Measurements from ENCODE around the gene NGFR.

Gene NGFR, protein sequence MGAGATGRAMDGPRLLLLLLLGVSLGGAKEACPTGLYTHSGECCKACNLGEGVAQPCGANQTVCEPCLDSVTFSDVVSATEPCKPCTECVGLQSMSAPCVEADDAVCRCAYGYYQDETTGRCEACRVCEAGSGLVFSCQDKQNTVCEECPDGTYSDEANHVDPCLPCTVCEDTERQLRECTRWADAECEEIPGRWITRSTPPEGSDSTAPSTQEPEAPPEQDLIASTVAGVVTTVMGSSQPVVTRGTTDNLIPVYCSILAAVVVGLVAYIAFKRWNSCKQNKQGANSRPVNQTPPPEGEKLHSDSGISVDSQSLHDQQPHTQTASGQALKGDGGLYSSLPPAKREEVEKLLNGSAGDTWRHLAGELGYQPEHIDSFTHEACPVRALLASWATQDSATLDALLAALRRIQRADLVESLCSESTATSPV

DNA sequence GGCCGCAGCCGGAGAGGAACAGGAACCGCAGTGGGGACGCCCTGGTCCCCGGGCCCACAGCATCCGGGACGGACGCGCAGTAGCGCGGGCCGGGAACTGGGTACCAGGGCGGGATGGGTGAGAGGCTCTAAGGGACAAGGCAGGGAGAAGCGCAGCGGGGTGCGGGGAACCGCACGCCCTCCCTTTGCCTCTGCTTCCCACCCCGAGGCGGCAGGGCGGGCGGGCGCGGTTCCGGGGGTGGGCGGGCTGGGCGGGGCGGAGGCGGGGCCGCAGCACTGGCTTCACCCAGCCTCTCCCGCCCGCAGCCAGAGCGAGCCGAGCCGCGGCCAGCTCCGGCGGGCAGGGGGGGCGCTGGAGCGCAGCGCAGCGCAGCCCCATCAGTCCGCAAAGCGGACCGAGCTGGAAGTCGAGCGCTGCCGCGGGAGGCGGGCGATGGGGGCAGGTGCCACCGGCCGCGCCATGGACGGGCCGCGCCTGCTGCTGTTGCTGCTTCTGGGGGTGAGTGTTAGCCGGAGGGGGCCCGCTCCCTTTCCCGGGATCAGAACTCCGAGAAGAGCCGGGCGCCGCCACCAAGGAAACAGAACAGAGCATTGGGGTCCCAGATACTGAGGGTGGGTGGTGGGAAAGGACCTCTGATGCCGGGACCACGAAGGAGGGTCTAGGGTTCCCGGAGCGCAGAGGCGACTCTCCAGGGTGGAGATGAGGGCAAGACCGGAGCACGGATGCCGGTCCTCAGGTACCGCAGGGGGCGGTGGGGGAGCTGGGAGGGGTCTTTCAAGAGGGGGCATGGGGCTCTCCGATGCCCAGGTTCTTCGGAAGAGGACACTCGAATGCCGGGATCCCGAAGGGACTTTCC lies at the start of gene NGFR:
Gene NGFR (plus strand): TSS at position 308 of the 856 bp plus-strand sequence. CDS start 125 bp downstream, at position 433.
- peak within 1 kb of the TSS; percentile 48 for H3K4me3 ChIP-seq (ENCODE audit: low read depth, low read length)

DNA sequence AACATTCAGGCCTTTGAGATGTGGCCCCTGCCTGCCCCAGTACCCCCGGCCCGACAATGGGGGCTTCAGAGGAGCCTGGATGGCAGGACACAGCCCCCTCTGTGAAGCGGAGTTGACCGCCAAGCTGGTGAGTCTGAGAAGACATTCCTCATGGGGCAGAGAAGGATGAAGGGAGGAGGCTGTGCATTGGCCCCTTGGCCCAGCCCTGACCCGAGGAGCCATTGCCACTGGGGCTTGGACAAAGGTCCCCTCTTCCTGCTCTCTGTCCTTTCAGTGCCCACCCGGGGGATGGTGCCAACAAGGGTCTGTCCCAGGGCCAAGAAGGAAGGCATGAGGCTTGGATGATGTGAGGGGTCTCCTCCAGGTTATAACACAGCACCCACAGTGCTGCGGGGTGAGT lies 49.5 kb upstream of the NGFR start:
- H3K4me3 ChIP-seq (ENCODE audit: low read depth, low read length), result no peak overlapping the region

DNA sequence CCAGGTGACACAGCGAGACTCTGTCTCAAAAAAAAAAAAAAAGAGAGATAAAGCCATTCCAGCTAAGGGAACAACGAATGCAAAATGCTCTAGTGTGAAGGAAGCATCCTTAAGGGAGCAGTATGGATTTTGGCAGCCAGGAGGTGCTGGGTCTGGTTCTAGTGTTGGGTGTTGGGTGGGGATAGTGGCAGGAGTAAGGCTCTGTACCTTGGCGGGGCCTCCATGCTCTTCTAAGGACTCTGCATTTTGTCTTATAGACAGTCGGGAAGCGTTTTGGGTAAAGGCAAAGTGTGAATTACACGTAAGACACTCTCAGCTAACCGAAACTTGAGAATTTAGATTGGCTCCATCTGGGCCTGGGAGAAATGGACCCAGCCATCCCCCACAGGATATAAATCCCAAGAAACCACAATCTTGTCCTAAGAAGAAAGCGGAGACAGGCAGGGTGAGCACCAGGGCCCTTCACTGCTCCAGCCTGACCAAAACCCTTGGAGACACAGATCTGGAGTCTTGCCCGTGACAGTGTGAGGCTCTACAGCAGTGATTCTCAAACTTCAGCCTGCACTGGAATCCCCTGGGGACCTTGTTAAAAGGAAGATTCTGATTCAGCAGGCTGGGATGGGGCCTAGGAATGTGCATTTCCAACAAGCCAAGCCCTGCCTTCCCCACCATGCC lies 47.3 kb upstream of the NGFR start:
- no peak overlapping the region for H3K4me3 ChIP-seq (ENCODE audit: low read depth, low read length)

DNA sequence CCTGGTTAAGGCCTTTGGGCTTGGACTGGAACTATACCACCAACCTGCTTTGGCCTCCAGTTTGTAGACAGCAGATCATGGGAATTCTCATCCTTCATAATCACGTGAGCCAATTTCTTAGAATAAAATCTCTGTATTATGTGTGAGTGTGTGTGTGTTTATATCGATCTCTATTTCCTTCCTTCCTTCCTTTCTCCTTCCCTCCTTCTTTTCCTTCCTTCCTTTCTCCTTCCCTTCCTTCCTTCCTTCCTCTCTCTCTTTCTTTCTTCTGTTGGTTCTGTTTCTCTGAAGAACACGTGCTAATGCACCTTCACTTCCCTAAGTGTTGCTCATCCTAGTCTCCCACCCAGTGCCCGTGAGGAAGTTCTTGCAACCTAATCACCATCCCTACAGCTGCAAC lies 44.9 kb upstream of the NGFR start:
- H3K4me3 ChIP-seq (ENCODE audit: low read depth, low read length), result no peak overlapping the region

DNA sequence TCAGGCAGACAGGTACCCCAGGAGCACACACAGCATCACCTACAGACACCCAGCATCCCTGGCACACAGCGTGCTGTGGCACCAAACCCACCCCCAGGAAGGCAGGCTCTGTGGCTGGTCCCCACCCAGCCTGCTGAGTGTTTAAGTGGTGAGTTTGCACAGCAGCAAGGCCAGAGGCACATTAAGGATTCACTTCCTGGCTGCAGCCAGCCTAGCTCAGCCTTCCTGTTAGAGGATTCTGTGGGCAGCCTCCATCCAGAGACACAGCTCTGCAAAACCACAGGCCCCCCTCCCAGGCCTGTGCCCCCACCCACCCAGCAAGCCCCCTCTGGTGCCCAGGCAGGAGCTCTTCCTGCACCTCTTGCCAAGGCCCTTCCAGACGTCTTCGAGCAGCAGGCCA lies 44.4 kb upstream of the NGFR start:
- H3K4me3 ChIP-seq (ENCODE audit: low read depth, low read length), result no peak overlapping the region

DNA sequence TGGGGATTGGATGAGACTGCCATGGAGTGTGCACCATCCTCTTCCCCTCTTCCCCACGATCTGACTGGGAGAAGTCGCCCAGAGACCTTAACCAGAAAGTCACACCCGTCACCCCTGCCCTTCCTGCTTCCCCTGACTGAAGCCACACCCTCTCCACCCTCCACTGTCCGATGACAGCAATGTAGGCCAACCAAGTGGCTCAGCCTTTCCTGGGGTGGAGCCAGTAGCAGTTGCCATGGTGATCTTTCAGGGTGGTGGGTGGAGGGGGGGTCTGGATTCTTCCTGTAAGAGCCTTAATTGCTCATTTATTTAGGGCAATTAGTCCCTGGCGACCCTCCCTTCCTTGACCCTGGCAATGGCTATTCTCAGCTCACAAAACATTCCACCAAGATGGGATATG lies 42.9 kb upstream of the NGFR start:
- H3K4me3 ChIP-seq (ENCODE audit: low read depth, low read length), result no peak overlapping the region

DNA sequence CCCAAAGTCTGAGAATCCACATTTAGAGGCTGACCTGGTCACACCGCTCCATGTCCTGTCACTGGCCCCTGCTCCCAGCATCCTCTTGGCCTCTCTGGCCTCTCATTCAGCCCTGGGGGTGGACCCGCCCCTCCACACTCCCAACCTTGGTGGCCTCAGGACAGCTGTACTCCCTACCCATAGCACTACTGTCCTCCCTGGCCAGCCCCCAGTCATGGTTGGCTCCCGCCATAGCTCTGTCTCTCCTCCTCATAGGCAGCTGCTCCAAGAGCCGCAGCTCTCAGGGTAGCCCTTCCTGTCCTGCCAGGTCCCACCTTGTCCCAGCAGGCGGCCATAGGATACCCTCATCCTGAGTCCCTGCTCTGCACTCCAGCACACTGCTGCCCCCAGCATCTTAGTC lies 42.4 kb upstream of the NGFR start:
- no peak overlapping the region for H3K4me3 ChIP-seq (ENCODE audit: low read depth, low read length)

DNA sequence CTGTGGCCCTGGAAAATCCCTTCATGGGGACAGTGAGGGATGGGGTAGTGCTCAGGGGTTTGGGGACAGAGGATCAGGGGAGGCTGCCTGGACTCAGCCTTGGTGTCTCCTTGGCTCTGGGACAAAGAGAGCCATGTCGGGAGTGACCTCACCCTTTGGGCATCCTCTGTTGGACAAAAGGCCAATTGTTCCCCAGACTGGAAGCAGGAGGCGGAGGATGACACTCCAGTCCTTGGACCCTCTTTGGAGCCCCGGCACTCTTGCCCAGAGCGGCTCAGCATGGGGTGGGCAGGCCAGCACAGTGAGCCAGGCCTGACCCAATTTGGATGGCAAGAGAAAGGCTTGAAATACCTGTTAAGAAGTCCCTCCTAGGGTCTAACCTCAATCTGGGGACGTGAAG lies 41.0 kb upstream of the NGFR start:
- H3K4me3 ChIP-seq (ENCODE audit: low read depth, low read length), result no peak overlapping the region

DNA sequence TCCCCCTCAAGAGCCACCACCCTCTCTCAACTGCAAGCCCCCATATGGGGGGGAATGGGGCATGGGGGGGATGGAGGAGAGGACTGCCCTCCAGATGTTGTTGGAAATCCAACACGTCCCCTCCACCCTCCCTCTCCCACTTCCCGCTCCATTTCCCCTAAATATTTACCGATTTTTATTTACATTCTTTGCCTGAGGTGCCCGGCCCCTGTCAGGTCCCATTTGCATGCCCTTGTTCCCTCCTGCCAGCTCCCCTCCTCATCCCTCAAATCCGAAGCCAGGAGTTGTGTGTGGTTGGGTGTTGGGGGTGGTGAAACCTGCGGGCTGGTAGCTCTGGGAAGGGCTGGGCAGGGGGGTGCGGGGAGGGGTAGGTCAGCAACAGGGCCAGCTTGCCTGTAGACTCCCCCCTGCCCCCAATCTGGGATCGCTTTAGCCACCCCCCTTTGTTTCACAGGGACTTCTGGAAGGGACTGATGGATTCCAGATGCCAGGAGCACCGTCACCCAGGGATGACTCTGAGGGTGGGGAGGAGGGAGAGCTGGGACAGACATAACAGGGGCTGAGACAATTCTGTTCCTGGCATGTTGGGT lies 39.7 kb upstream of the NGFR start:
- no peak overlapping the region for H3K4me3 ChIP-seq (ENCODE audit: low read depth, low read length)

DNA sequence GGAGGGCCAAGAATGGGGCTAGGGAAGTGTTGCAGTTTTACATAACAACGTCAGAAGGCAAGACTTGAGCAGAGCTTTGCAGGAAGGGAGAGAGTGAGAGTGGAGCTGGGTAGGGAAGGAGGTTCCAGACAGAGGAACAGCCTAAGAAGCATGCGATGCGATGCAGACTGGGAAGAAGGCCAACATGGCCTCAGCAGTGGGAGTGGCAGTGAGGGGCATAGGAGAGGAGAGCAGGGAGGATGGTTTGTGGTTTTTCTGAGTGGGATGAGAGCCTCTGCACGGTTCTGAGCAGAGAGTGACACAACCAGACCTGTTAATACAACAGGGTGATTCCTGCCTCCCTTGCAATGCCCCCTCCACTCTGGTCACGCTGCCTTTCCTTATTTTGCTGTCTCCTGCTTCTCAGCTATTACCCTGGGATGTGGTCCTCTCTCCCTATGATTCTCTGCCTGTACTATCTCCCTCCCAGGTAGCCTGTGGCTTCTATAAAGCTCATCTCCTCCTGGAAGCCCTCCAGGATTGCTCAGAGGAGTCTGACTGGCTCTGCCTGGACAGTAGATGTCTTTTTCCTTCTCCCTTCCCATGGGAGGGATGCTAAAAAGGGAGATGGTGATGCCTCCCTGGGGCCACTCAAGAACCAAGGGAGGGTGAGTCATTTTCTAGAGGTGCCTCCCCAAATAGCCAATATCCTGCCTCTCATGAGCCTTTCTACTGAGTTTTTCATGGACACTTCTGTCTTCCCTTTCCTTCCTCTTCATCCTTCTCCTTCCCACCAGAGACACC lies 38.7 kb upstream of the NGFR start:
- no peak overlapping the region for H3K4me3 ChIP-seq (ENCODE audit: low read depth, low read length)

DNA sequence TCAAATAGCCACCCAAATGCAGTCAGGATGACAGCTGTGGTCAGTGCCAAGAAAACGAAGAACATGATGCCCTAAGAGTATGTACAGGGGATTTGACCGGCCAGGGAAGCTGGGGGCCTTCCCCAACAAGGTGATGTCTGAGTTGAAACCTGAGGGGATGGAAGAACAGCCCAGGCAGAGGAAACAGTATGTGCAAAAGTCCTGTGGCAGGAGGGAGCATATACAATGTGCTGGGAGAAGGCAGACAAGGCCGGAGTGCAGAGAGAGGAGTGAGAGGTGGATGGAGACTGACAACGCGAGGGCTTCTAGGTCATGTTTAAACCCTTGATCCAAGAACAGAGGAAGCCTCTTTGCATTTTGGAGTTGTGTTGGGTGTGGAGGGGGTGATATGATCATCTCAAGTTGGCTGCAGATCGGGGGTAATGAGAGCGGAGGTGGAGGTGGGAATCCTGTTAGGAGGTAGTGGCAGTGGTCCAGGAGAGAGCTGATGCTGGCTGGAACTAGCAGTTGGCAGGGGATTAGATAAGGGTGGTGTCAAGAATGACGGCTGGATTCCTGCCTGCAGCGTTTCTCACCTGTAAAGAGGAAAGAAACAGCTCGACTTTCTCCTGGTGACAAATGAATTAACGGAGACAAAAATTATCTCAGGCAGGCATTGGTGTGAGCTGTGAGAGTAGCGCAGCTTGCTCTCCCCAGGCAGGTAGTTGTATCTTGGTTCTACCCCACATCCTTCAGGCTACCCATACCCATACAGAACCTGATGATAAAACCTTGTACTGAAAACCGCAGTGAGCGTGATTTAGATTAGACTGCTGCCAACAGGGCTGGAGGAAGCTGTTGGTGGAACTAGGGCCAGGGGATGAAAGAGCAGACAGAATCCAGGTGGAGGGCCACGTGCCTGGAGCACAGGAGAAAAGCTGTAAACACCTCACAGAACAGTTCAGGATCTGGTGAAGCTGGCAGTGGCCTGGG lies 37.2 kb upstream of the NGFR start:
- no peak overlapping the region for H3K4me3 ChIP-seq (ENCODE audit: low read depth, low read length)

DNA sequence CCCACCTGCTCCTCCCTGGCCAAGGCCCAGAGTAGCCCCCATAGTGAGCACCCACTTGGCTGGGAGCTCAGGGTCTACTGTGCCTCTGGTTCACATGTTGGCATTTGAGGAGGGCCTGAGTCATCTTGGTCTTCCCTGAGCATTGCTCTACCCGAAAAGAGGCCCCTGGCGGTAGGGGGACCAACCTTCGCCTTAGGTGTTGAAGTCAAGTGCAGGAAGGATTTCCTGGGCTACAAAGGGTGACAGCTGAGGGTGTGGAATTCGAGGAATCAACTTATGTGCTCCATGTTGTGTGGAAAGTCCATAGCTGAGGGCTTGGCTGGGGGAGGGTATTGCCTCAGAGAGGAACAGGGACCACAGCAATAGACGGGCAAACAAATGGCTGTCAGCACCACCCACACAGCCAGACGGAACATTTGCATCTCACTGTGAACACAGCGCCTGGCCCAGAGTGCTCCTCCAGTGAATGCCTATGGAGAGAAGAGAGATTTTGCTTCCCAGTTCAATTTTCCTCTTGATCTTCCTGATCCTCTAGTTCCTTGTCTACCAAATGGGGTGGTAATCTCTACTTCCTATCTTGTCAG lies 35.6 kb upstream of the NGFR start:
- no peak overlapping the region for H3K4me3 ChIP-seq (ENCODE audit: low read depth, low read length)

DNA sequence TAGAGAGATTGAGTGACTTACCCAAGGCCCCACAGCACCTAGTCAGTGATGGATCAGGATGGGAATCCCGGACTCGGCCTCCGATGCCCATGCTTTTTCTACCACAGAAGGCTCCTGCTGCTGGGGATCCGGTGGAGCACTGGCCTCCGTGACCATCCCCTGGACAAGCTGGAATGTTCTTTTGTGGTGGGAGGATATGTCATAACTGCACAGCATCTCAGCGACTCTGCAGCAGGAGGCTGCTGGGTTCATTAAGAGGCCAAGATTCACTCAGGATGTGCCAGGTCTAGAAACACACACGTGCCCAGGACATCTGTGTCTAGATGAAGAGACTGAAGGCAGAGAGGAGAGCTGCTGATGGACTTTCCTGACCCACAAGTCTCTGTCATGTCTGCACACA lies 34.7 kb upstream of the NGFR start:
- H3K4me3 ChIP-seq (ENCODE audit: low read depth, low read length), result no peak overlapping the region

DNA sequence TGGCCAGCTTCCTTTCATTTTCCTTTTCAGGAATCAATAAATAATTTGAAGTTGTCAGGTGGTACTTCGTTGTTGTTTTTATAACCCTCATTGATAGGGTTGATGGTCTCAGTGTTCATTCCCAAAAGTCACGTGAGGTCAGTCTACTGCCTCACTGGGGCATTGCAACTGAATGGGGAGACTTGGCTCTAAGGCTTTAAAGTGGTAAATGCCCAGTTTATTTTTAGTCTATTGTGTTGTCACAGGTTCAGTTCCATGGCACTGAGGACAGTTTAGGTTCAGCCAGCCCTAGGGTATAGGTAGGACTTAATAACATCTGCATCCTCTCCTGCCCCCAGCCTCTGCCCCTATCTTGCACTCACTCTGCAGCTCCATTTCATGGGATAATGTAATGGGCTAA lies 33.5 kb upstream of the NGFR start:
- no peak overlapping the region for H3K4me3 ChIP-seq (ENCODE audit: low read depth, low read length)

DNA sequence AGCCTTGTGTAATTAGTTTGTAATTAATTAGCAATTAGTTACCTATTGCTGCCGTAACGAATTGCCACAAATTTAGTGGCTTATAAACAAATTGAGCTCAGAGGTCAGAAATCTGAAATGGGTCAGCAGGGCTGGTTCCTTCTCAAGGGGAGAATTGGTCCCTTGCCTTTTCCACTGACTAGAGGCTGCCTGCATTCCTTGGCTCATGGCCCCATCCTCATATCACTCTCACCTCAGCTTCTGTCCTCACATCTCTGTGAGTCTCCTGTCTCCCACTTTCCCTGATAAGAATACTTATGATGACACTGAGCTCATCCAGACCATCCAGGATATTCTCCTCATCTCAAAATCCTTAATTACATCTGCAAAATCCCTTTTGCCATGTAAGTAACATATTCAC lies 31.0 kb upstream of the NGFR start:
- H3K4me3 ChIP-seq (ENCODE audit: low read depth, low read length), result no peak overlapping the region

DNA sequence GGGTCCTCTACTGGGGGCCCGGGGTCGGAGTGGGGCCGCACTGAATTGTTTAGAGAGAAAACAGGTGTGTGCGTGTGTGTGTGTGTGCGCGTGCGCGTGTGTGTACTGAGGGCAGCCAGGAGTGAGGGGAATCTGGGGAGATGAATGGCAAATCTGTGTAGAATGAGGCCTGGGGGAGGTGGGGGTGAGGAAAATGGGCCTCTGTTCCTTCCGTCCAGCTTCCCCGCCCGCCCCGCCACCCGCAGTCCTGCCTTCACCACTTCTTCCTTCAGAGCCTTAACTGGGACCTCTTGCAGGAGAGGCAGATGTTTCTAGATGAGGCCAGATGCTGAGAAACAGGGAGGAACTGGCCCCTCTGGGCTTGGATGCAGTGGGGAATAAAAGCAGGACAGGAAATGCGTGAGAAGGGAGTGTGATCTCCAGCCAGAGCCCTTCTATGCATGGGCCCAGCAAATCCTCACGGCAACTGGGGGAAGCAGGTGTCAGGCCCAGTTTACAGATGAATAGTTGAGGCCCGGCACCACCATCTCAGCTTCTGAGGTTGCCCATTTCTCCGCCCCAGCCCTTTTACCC lies 29.7 kb upstream of the NGFR start:
- no peak overlapping the region for H3K4me3 ChIP-seq (ENCODE audit: low read depth, low read length)

DNA sequence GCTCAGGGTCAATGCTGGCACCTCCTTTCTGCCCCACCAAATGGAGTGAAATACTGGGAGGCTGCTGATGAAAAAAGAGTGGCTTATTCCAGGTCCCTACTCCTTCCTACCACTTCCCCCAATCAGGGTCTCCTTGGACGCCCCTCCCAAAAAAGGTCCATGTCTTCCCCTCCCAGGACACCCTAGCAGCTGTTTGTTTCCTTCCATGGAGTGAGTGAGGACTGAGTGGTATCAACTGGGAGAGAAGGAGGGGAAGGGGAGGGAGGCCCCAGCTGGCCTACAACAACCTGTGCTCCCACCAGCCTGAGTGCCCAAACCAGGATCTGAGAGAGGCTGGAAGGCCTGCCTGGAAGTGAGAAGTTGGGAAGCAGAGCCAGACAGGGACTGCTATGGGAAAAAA lies 28.7 kb upstream of the NGFR start:
- no peak overlapping the region for H3K4me3 ChIP-seq (ENCODE audit: low read depth, low read length)

DNA sequence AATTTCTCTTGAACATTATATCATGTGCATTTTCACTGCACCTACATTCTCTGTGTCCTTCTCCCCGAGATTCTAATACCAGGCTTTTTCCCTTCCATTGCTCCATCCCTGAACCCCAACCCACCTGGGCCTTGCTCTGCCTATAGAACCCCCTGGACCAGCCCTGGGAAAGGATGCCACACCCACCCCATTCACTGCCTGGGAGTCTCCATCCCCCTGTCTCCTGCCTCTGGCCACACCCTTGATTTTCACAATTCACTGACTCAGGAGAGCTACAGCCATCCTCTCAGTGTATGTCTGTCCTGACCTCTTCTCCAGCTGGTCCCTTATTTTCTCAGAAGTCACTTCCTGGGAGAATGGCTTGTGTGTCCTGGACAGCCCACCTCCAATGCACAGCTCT lies 27.9 kb upstream of the NGFR start:
- H3K4me3 ChIP-seq (ENCODE audit: low read depth, low read length), result no peak overlapping the region

All from iPS-11a (cell line).